HG03095 (cell line): ENCODE measurements around the gene TRMT61A.

Experiments
- ATAC-seq: cut with Tn5 transposase; IDR thresholded peaks from one replicate; pipeline ENCODE4 v1.9.1; 2021; ENCODE audit warnings: moderate library complexity; ENCODE audit not compliant: unreplicated experiment

The TRMT61A gene

GRCh38 chr14:103533999-103534575 is 5.1 kb downstream of the TRMT61A start:
- no peak for ATAC-seq

GRCh38 chr14:103534576-103535061 is 5.6 kb downstream of the TRMT61A start:
- no peak for ATAC-seq

GRCh38 chr14:103535081-103535890 is 6.3 kb downstream of the TRMT61A start:
- no peak for ATAC-seq

GRCh38 chr14:103535891-103536565 is 7.0 kb downstream of the TRMT61A start:
- ATAC-seq, result no peak

GRCh38 chr14:103536693-103537092 is 7.7 kb downstream of the TRMT61A start:
- no peak for ATAC-seq

GRCh38 chr14:103537175-103537990 is 8.4 kb downstream of the TRMT61A start:
- ATAC-seq, result no peak

GRCh38 chr14:103538291-103539055 is 9.5 kb downstream of the TRMT61A start:
- ATAC-seq, result no peak

- ATAC-seq, result no peak
Measured at GRCh38 chr14:103539056-103539825, 10.2 kb downstream of the TRMT61A start.

- no peak for ATAC-seq
Measured at GRCh38 chr14:103540821-103541708, 12.1 kb downstream of the TRMT61A start.

- no peak for ATAC-seq
Measured at GRCh38 chr14:103541709-103542604, 13.0 kb downstream of the TRMT61A start.

GRCh38 chr14:103542605-103543088 is 13.7 kb downstream of the TRMT61A start:
- no peak for ATAC-seq

- ATAC-seq, result no peak
Measured at GRCh38 chr14:103543140-103543539, 14.1 kb downstream of the TRMT61A start.

- no peak for ATAC-seq
Measured at GRCh38 chr14:103543721-103544387, 14.9 kb downstream of the TRMT61A start.

- no peak for ATAC-seq
Measured at GRCh38 chr14:103544388-103545218, 15.6 kb downstream of the TRMT61A start.

- no peak for ATAC-seq
Measured at GRCh38 chr14:103545219-103545914, 16.4 kb downstream of the TRMT61A start.
